Left cardiac atrium (tissue), 4 donors: Measurements from ENCODE around the gene SPATA31A1. TPM values are rescaled to one million over a fixed set of nuclear protein-coding genes. Genes with fewer than 3 reads are reported as not detected.
"Not testable (repeated sequence)": the region's sequence is repeated elsewhere in the genome, so short reads cannot be mapped to it uniquely, and the experiment has no call there.

ENCODE experiments used
- ATAC-seq, 2 donors: fragments of 200-7000 bp; cut with Tn5 transposase; one replicate each; pipeline ENCODE4 v1.9.1; 2020; ENCODE audit warnings: mild to moderate bottlenecking in 2 of 2, moderate library complexity in 2 of 2
- DNase-seq: peaks from one replicate; pipeline ENCODE4 v3.0.0-alpha.2; 2020
- intact Hi-C, 2 donors: fragments of 100-400 bp; cut with DNase I; formaldehyde crosslinking; loops; one replicate each; pipeline versions ENCODE4 v1.14.1 to v1.15.1; 2022 to 2023
- long read RNA-seq: library from polyadenylated mRNA; unstranded; transcript quantifications from one replicate; pipeline ENCODE4 v2.0.0, GENCODE V29; 2021
- total RNA-seq, 2 donors: library from RNA; stranded (reverse); fragmentation: NEBNext Ultra II Directional; extraction: Animal tissue kit (Norgen Biotek cat#: 25700); gene quantifications; one replicate each; pipeline ENCODE4 v1.2.1, GENCODE V29; 2021
- donor health status: DM: no; HTN: yes; CAD: no.
- donor health status: DM: no; HTN: yes; CAD: no; lungs with severe emphysema.
- donor health status: DM: yes; HTN: yes; CAD: no.
- donor health status: Dilated cardiomyopathy.

The SPATA31A1 gene
- not detected for total RNA-seq
- long read RNA-seq, result 0 reads

DNA sequence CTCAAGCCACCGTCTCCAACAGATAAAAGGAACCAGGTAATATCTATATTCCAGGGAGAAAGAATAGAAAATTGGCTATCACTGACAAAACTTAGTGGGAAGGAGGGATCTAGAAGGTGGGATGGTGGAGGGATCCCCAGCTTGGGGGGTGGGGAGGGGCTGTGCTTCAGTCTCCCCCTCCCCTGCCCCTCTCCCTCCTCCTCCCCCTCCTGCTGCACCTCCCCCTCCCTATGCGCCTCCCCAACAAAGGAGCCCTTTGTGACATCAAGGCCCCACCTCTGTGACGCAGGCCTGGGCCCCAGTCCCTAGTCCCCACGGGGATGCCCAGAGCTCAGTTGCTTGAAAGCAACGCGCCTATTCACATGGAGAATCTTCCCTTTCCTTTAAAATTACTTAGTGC is at the start of gene SPATA31A1:
Gene SPATA31A1, plus strand, starts transcription at position 301 of the 400 bp plus-strand sequence. Its CDS starts 62 bp downstream, at position 363.
- intact Hi-C loops, DNase-seq, ATAC-seq: not testable (repeated sequence)

DNA sequence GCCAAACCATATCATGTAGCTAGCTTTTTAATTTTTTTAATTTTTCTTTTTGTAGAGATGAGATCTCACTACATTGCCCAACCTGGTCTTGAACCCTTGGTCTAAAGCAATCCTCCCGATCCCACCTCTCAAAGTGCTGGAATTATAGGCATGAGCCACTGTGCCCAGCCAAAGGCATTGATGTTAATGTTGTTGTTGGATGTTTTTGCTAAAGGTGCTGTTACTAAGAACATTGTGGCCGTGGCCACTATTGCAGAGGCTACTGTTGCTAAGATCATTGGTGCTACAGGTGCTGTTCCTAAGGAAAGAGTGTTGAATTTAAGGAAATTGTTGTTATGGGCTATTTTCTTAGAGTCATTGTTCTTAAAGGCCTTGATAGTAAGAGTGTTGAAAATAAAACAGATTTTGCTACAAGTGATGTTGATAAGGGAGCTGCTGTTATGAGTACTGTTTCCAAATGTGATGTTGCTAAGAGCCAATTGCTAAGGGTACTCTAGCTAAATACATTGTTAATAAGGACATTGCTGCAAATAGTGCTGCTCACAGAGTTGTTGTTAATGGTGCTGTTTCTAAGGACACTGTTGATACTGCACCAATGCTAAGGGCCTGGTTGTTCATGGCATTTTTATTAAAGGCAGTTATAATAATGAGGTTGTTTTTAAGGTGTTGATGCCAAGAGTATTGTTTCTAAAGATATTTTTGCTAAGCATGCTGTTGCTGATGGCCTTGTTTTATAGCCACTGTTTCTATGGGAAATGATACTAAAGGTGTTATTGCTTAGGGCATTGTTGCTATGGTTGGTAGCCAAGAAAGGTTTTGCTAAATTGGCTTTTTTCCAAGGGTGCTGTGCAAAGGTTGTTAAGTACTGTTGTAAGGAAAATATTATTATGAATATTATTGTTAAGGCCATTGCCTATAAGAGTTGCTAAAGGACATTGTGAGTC is 52.1 kb downstream of the SPATA31A1 start:
- intact Hi-C loops, DNase-seq, ATAC-seq: not testable (repeated sequence)

DNA sequence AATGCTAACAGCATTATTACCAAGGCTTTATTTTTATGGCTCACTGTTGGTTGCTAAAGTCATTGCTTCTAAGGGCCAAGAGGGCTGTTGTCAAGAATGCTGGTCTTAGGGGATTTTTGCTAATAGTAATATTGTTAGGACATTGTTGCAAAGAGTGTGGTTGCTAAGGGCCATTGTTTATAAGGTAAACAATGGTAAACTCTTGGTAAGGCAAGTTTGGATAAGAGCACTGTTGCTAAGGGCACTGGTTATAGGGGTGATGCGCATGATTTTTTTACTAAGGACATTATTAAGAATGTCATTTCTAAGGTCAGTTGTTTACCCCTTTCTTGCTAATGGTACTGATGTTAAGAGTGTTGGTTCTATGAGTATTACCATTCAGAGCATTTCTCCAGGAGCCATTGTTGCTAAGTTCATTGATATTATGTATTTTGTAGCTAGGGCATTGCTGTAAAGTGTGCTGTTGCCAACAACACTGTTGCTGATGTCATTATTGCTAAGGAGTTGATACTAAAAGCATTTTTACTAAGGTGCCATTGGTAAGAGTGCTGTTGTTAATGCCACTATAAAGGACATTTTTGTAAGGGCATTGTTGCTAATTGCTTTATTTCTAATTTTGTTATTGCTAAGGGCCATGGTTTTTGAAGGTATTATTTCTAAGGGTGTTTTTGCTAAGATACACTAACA is 55.9 kb downstream of the SPATA31A1 start:
- intact Hi-C loops, ATAC-seq, DNase-seq: not testable (repeated sequence)

Other genes starting within 250 kb of the SPATA31A1 start
- 10 to 100 TPM; 13.7 to 16.4 TPM for gene CNTNAP3, start 67.5 kb upstream of the SPATA31A1 start, total RNA-seq